IMR-90 (cell line): ENCODE measurements around the gene TTLL12. TPM values are rescaled to one million over a fixed set of nuclear protein-coding genes. Genes with fewer than 3 reads are reported as not detected.

Source experiments
- ATAC-seq: fragments of 200-7000 bp; cut with Tn5 transposase; 2 replicates; pipeline ENCODE4 v1.9.1; 2020; ENCODE audit warnings: low read depth, mild to moderate bottlenecking, moderate library complexity
- BruUV-seq: library from RNA; stranded (reverse); fragments of 400-500 nt; replicated peaks from 2 replicates; lab custom pipeline; 2021; lab: Mats Ljungman, UMichigan
- CTCF ChIA-PET: fragments of 300-600 bp; formaldehyde crosslinking; extraction: SDS; loops from one replicate; lab custom pipeline; 2021; ENCODE audit warnings: antibody characterized with exemption; lab: Yijun Ruan, JAX
- POLR2A ChIA-PET: fragments of 300-600 bp; sonication (Branson Sonifier 250); formaldehyde crosslinking; loops from one replicate; lab custom pipeline; 2022; ENCODE audit warnings: antibody characterized with exemption; ENCODE audit not compliant: unreplicated experiment; lab: Charles Lee
- DNase-seq: peaks from one replicate; pipeline ENCODE4 v3.0.0; 2013
- H2AFZ ChIP-seq: replicated peaks from 2 replicates; pipeline ENCODE3; 2013; ENCODE audit warnings: low read length, mild to moderate bottlenecking; ENCODE audit not compliant: poor library complexity
- H2AK5ac ChIP-seq: 2 replicates; pipeline ENCODE4 v1.6.1; 2013; ENCODE audit warnings: low read depth, low read length, inconsistent platforms
- H2AK9ac ChIP-seq: replicated peaks from 2 replicates; pipeline ENCODE3; 2013; ENCODE audit warnings: mild to moderate bottlenecking, low read depth, low read length, moderate library complexity; ENCODE audit not compliant: poor library complexity
- H2BK120ac ChIP-seq: 2 replicates; pipeline ENCODE4 v1.6.1; 2013; ENCODE audit warnings: low read depth, low read length, inconsistent platforms
- H2BK15ac ChIP-seq: 3 replicates; pipeline ENCODE4 v1.6.1; 2013; ENCODE audit warnings: low read depth, low read length, inconsistent platforms
- H2BK20ac ChIP-seq: 2 replicates; pipeline ENCODE4 v1.6.1; 2013; ENCODE audit warnings: low read depth, mild to moderate bottlenecking, inconsistent platforms, low read length, moderate library complexity
- H2BK5ac ChIP-seq: 2 replicates; pipeline ENCODE4 v1.6.1; 2013; ENCODE audit warnings: mild to moderate bottlenecking, low read depth, low read length, inconsistent platforms; ENCODE audit not compliant: poor library complexity, severe bottlenecking
- H3K14ac ChIP-seq: replicated peaks from 2 replicates; pipeline ENCODE4 v1.6.1; 2013; ENCODE audit warnings: low read depth, low read length, inconsistent platforms
- H3K18ac ChIP-seq: 2 replicates; pipeline ENCODE4 v1.6.1; 2013; ENCODE audit warnings: low read depth, low read length, control low read depth
- H3K23ac ChIP-seq: 2 replicates; pipeline ENCODE4 v1.6.1; 2013; ENCODE audit warnings: low read depth, low read length, inconsistent platforms
- H3K27ac ChIP-seq: 2 replicates; pipeline ENCODE4 v1.5.1; 2013; ENCODE audit warnings: mild to moderate bottlenecking, control low read depth, low read length; ENCODE audit not compliant: insufficient read depth
- H3K27me3 ChIP-seq: 2 replicates; pipeline ENCODE4 v1.6.1; 2013; ENCODE audit warnings: low read length; ENCODE audit not compliant: control insufficient read depth, insufficient read depth
- H3K36me3 ChIP-seq: 2 replicates; pipeline ENCODE4 v1.6.1; 2013; ENCODE audit warnings: low read length, mixed read lengths; ENCODE audit not compliant: control insufficient read depth, insufficient read depth
- H3K4ac ChIP-seq: 2 replicates; pipeline ENCODE4 v1.6.1; 2013; ENCODE audit warnings: low read depth, low read length, inconsistent platforms
- H3K4me1 ChIP-seq: 2 replicates; pipeline ENCODE4 v1.6.1; 2013; ENCODE audit warnings: low read length, mixed read lengths; ENCODE audit not compliant: control insufficient read depth, insufficient read depth
- H3K4me2 ChIP-seq: 2 replicates; pipeline ENCODE4 v1.6.1; 2013; ENCODE audit warnings: low read depth, mild to moderate bottlenecking, control low read depth, low read length, moderate library complexity
- H3K4me3 ChIP-seq: 2 replicates; pipeline ENCODE4 v1.5.1; 2013; ENCODE audit warnings: low read depth, mild to moderate bottlenecking, control low read depth, low read length, moderate library complexity; ENCODE audit not compliant: insufficient read depth
- H3K56ac ChIP-seq: 2 replicates; pipeline ENCODE4 v1.6.1; 2013; ENCODE audit warnings: low read length, inconsistent platforms; ENCODE audit not compliant: insufficient read depth; ENCODE audit errors: extremely low read depth
- H3K79me1 ChIP-seq, 2 experiments: 2 replicates each; pipeline ENCODE4 v1.6.1; 2013; ENCODE audit warnings: low read length in 2 of 2, inconsistent platforms in 1 of 2, low read depth in 1 of 2
- H3K9ac ChIP-seq: 2 replicates; pipeline ENCODE4 v1.6.1; 2013; ENCODE audit warnings: low read depth, low read length, control low read depth
- H3K9me1 ChIP-seq: 2 replicates; pipeline ENCODE4 v1.6.1; 2013; ENCODE audit warnings: low read length, inconsistent platforms; ENCODE audit not compliant: insufficient read depth
- H3K9me3 ChIP-seq: 2 replicates; pipeline ENCODE4 v1.6.1; 2013; ENCODE audit warnings: low read length; ENCODE audit not compliant: control insufficient read depth, insufficient read depth
- H4K20me1 ChIP-seq: 2 replicates; pipeline ENCODE4 v1.6.1; 2013; ENCODE audit warnings: low read length, inconsistent platforms; ENCODE audit not compliant: insufficient read depth
- H4K5ac ChIP-seq: 2 replicates; pipeline ENCODE4 v1.6.1; 2013; ENCODE audit warnings: mild to moderate bottlenecking, low read depth, low read length, control low read depth
- H4K8ac ChIP-seq, 2 experiments: 2 replicates each; pipeline ENCODE4 v1.6.1; 2013; ENCODE audit warnings: low read depth in 2 of 2, low read length in 2 of 2, control low read depth in 1 of 2, inconsistent platforms in 1 of 2
- H4K91ac ChIP-seq: 2 replicates; pipeline ENCODE4 v1.6.1; 2013; ENCODE audit warnings: low read depth, low read length, inconsistent platforms; ENCODE audit not compliant: insufficient read depth
- CEBPB ChIP-seq: IDR thresholded peaks from 2 replicates; pipeline ENCODE4 v1.6.1; 2012; ENCODE audit warnings: low read depth, low read length, improper control_type of control experiment
- MAZ ChIP-seq: IDR thresholded peaks from 2 replicates; pipeline ENCODE4 v1.6.1; 2012; ENCODE audit warnings: low read depth, mild to moderate bottlenecking, low read length, improper control_type of control experiment, moderate library complexity, borderline replicate concordance
- MXI1 ChIP-seq: IDR thresholded peaks from 2 replicates; pipeline ENCODE4 v1.6.1; 2012; ENCODE audit warnings: low read depth, mild to moderate bottlenecking, low read length, moderate library complexity, borderline replicate concordance
- POLR2A ChIP-seq: IDR thresholded peaks from 2 replicates; pipeline ENCODE4 v1.6.1; 2012; ENCODE audit warnings: mild to moderate bottlenecking, low read depth, low read length
- RCOR1 ChIP-seq: IDR thresholded peaks from 2 replicates; pipeline ENCODE4 v1.6.1; 2012; ENCODE audit warnings: mild to moderate bottlenecking, low read length, improper control_type of control experiment; ENCODE audit not compliant: insufficient replicate concordance
- RFX5 ChIP-seq: IDR thresholded peaks from 2 replicates; pipeline ENCODE4 v1.8.0; 2012; ENCODE audit warnings: low read depth, mild to moderate bottlenecking, low read length, moderate library complexity
- WGBS, 2 experiments: methylation state at CpG; one replicate each; pipeline versions ENCODE4 v1.1.5 to v1.1.7; 2013; ENCODE audit warnings: missing lambda C conversion rate in 2 of 2; ENCODE audit not compliant: insufficient read length in 1 of 2; ENCODE audit errors: extremely low coverage in 2 of 2; 5-methylcytosine and 5-hydroxymethylcytosine counted together
- dilution Hi-C: fragments of 300-500 bp; cut with HindIII; formaldehyde crosslinking; loops from one replicate; pipeline ENCODE4 v1.14.3; 2018; ENCODE audit warnings: low sequenced_read_pairs; ENCODE audit not compliant: unreplicated experiment
- in situ Hi-C: fragments of 300-500 bp; cut with MboI; formaldehyde crosslinking; loops from 3 replicates; pipeline ENCODE4 v1.14.3; 2019; ENCODE audit warnings: low sequenced_read_pairs, inconsistent platforms, mixed read lengths
- intact Hi-C: fragments of 100-400 bp; cut with micrococcal nuclease; formaldehyde crosslinking; loops from 2 replicates; pipeline ENCODE4 v1.10.0; 2022
- polyA plus RNA-seq, 3 experiments: library from polyadenylated mRNA; depleted of rRNA; stranded (reverse); fragments of >200 nt; gene quantifications; 2 replicates each; pipeline ENCODE4 v1.2.3, GENCODE V29; 2012; ENCODE audit warnings: low replicate concordance in 1 of 3
- total RNA-seq: library from RNA; depleted of rRNA; stranded (reverse); fragments of >200 nt; gene quantifications from 2 replicates; pipeline ENCODE4 v1.2.3, GENCODE V29; 2012
- TF ChIP-seq, protein P1 (sequence below): fragments of 150-350 bp; IDR thresholded peaks from 2 replicates; pipeline ENCODE4 v1.6.1; 2017; ENCODE audit warnings: mild to moderate bottlenecking, antibody characterized with exemption, low read length, low read depth
- TF ChIP-seq, protein P2 (sequence below): fragments of 150-350 bp; IDR thresholded peaks from 2 replicates; pipeline ENCODE4 v1.6.1; 2016; ENCODE audit warnings: low read depth, mild to moderate bottlenecking, low read length, moderate library complexity, borderline replicate concordance
- TF ChIP-seq, protein P3 (sequence below): conservative IDR thresholded peaks from 2 replicates; pipeline ENCODE4 v1.5.1; 2012; ENCODE audit warnings: mild to moderate bottlenecking, low read depth, low read length, improper control_type of control experiment

The TTLL12 gene
- total and polyA plus RNA-seq, 2 of the 4 experiments (the other 2 are of a cell fraction), result 20.9 to 30.1 TPM

DNA sequence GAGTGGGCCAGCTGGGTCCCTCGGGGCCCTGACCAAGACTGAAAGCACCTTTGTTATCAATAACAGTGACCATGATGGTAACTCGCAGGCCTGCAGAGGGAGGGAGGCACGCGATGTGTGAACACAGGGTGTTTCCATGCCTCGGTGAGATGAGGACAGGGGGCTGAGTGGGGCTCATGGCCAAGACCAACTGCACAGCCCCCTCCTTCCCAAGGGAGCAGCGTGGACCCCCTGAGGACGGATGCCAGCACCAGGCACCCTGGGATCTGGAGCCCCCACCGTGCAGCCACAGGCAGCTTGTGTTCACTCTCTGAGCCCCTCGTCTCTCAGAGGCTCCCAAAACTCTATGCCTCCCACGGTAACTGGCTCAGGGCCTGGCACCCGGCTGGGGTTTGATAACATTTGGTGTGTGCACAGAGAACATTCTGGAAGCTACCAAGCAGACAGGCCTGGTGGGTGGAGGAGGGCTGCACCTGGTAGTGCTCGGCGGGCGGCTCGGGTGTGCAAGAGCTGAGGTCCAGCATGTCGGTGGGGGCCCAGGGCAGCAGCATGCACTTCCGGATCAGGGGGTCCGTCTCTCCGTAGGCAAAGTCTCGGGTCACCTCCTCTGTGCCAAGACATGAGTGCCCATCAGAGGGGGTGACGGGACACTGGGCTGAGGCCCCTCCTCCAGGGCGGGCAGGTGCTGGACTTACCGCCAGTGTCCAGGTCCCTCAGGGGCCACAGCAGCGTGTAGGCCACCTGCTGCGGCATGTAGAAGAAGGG, 7.6 kb downstream of the TTLL12 start:
- Histone ChIP-seq H4K91ac (no peak overlapping the region), H4K5ac (no peak overlapping the region), H3K4me1 (no peaks in the 10 kb centered on the region), H3K79me1 (peaks cover under 1 to 28% of the 10 kb centered on the region in 2 experiments; a peak in 3 of 4 replicates), H3K4me2 (no peak overlapping the region), H3K9ac (no peak overlapping the region), H2BK5ac (no peak overlapping the region), H2BK20ac (no peak overlapping the region), H3K23ac (no peak overlapping the region), H4K8ac (no peak overlapping the region), H3K18ac (no peak overlapping the region), H2BK15ac (no peak overlapping the region), H3K14ac (no peak overlapping the region), H3K4ac (no peak overlapping the region), H3K9me1 (peaks cover 11% of the 10 kb centered on the region), H2BK120ac (no peak overlapping the region), H3K27ac (no peak overlapping the region), H2AK9ac (no peak overlapping the region), H3K56ac (no peak overlapping the region), H2AK5ac (no peak overlapping the region), H3K4me3 (no peak overlapping the region), H3K27me3 (no peaks in the 10 kb centered on the region), H3K9me3 (no peaks in the 10 kb centered on the region), H3K36me3 (peaks cover 32% of the 10 kb centered on the region; the same call in 1 of the 2 replicates), H2AFZ (no peak overlapping the region), H4K20me1 (peaks cover 6% of the 10 kb centered on the region)
- TF ChIP-seq RFX5 (no peak), MXI1 (no peak), CEBPB (no peak), MAZ (no peak), RCOR1 (no peak), POLR2A (no peak)
- TF ChIP-seq, protein P1, sequence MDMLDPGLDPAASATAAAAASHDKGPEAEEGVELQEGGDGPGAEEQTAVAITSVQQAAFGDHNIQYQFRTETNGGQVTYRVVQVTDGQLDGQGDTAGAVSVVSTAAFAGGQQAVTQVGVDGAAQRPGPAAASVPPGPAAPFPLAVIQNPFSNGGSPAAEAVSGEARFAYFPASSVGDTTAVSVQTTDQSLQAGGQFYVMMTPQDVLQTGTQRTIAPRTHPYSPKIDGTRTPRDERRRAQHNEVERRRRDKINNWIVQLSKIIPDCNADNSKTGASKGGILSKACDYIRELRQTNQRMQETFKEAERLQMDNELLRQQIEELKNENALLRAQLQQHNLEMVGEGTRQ, result no peak
- TF ChIP-seq, protein P2, sequence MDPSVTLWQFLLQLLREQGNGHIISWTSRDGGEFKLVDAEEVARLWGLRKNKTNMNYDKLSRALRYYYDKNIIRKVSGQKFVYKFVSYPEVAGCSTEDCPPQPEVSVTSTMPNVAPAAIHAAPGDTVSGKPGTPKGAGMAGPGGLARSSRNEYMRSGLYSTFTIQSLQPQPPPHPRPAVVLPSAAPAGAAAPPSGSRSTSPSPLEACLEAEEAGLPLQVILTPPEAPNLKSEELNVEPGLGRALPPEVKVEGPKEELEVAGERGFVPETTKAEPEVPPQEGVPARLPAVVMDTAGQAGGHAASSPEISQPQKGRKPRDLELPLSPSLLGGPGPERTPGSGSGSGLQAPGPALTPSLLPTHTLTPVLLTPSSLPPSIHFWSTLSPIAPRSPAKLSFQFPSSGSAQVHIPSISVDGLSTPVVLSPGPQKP, result no peak
- TF ChIP-seq, protein P3, sequence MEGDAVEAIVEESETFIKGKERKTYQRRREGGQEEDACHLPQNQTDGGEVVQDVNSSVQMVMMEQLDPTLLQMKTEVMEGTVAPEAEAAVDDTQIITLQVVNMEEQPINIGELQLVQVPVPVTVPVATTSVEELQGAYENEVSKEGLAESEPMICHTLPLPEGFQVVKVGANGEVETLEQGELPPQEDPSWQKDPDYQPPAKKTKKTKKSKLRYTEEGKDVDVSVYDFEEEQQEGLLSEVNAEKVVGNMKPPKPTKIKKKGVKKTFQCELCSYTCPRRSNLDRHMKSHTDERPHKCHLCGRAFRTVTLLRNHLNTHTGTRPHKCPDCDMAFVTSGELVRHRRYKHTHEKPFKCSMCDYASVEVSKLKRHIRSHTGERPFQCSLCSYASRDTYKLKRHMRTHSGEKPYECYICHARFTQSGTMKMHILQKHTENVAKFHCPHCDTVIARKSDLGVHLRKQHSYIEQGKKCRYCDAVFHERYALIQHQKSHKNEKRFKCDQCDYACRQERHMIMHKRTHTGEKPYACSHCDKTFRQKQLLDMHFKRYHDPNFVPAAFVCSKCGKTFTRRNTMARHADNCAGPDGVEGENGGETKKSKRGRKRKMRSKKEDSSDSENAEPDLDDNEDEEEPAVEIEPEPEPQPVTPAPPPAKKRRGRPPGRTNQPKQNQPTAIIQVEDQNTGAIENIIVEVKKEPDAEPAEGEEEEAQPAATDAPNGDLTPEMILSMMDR, result no peak
- ChIA-PET CTCF (no interaction called here), POLR2A (no interaction called here)
- DNase-seq, result no peak
- WGBS, 2 experiments, result 97% methylated on average over 13 of the region's 25 CpGs; no CpG with 5 or more reads in 1 of the 2 experiments
- in situ Hi-C loops, result no loop called here
- intact Hi-C loops, result no loop called here
- BruUV-seq, result no TSS peak
- dilution Hi-C loops, result no loop called here
- ATAC-seq, result no peak
